RCC 7860 (cell line): ENCODE measurements around the gene PDAP1.
"Not testable (repeated sequence)": the region's sequence is repeated elsewhere in the genome, so short reads cannot be mapped to it uniquely, and the experiment has no call there.

Source experiments
- DNase-seq: peaks from one replicate; pipeline ENCODE4 v3.0.0-alpha.2; 2015; ENCODE audit warnings: low spot score
- FAIRE-seq: peaks from 2 replicates; lab custom pipeline; 2012; peaks lifted over from hg19 to GRCh38; lab: Jason Lieb, UNC

The PDAP1 gene

DNA sequence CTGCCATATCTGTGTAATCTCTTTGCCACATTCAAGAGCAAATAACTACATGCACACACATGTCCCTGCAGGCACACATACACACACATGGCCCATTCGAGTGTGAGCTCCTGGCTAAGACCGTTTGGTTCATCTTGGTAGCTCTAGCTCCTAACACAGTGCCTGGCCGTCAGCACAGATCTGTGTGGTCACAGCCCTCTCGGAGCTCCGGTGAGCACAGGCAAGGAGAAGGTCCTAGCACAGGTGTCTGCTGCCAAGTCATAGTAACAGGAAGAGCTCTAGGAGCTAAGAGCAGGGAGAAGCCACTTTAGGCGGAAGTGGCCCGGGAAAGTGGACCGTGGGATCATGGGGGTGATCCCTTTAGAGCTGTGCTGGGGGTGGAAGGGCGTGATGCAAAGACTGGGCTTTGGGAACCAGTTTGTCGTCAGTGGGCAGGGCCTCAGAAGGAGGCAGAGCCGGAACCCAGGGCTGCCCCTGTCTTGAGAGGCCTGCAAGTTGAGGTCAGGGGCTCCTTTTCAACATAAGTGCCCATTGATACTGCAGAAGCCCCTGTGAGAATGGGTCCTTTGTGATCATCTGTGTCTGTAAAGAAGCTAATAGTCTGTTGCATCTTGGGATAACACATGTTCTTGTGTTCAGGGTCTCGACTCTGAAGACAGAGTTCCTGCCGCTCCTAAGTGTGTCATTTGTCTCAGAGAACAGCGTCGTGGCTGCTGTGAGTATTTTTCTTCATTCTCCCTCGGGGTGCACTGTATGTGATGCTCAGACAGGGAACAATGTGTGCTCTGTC lies 50.5 kb downstream of the PDAP1 start:
- FAIRE-seq: no peak
- no peak for DNase-seq

DNA sequence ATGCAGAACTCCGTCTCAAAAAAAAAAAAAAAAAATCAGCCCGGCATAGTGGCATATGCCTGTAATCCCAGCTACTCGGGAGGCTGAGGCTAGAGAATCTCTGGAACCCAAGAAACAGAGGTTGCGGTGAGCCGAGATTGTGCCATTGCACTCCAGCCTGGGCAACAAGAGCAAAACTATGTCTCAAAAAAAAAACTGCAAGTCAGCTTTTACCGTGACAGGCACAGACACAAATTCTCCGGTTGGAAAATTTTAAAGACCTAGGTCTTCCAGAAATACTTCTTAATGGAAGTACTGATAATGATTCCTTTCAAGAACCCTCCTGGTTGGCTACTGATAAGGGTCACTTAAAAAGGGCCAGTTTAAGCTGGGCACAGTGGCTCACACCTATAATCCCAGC lies 53.3 kb downstream of the PDAP1 start:
- DNase-seq (no peak), FAIRE-seq (no peak)

DNA sequence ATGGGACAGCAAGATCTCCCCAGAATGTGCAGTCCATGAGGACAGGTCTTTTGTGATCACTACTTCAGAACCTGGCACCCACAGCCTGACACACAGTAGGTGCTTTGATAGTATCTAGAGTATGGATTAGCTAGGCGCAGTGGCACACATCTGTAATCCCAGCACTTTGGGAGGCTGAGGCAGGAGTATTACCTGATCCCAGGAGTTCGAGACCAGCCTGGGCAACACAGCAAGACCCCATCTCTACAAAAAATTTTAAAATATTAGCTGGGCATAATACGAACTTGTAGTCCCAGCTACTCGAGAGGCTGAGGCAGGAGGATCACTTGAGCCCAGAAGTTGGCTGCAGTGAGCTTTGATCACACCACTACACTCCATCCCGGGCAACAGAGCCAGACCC lies 56.1 kb downstream of the PDAP1 start:
- DNase-seq (no peak), FAIRE-seq (no peak)

DNA sequence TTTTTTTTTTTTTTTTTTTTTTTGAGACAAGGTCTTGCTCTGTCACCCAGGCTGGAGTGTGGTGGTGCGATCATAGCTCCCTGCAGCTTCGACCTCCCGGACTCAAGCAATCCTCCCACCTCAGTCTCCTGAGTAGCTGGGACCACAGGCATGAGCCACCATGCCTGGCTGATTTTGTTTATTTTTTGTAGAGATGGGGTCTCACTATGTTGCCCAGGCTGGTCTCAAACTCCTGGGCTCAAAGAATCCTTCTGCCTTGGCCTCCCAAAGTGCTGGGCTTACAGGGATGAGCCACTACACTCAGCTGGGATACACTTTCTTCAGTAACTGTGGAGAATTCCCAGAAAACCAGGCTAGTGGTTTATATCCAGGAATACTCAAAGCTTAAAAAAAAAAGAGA lies 57.8 kb downstream of the PDAP1 start:
- DNase-seq, FAIRE-seq: not testable (repeated sequence)
